ENCODE data around the gene DUOXA2. TPM values are rescaled to one million over a fixed set of nuclear protein-coding genes. Genes with fewer than 3 reads are reported as not detected.
"Not testable (repeated sequence)": the region's sequence is repeated elsewhere in the genome, so short reads cannot be mapped to it uniquely, and the experiment has no call there.

The DUOXA2 gene
- total RNA-seq, 2 donors from 2014 or later = not detected

DNA sequence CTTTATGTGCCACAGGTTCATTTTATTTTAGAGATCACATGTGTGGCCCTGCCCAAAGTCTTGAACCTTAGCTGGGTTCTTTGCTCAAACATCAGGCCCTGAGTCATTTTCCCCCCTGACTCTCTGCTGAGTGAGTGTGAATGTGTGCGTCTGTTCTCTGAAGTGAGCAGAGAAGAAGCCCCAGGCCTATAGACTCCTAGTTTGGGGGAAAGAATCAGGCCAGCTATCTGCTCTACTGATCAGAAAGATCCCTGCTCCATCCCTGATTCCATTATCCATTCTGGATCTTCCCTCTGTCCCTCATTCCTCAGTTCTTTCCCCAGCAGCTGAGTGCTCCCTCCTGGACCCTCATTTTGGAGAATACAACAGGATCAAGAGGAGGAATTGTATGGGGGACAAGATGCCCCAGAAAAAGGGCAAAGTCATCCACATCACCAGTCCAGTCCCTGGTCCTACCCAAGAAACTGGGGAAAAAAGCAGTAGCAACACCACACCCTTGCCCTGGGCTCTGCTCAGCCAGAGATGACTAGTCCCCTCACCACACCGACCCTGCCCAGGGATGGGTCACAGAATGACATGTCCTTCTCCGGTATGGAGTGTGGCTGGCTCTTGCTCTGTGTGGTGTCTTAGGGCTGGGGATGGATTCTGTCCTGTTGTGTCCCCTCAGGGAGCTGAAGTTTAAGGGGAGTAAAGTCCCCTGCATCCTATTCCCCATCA is 18.9 kb downstream of the DUOXA2 start:
- Histone ChIP-seq H3K36me3 (no peaks in the 10 kb centered on the region), H3K9me3 (no peaks in the 10 kb centered on the region), H3K27me3 (peaks cover 0 to 11% of the 10 kb centered on the region in 2 donors), H3K4me3 (no peak overlapping the region), H3K4me1 (peaks cover 0 to 22% of the 10 kb centered on the region in 2 donors), H3K27ac (no peak overlapping the region)
- TF ChIP-seq CTCF (IDR thresholded peaks at IDR 0.05) = no peak
- no peak for DNase-seq (ENCODE audit: low spot score)

DNA sequence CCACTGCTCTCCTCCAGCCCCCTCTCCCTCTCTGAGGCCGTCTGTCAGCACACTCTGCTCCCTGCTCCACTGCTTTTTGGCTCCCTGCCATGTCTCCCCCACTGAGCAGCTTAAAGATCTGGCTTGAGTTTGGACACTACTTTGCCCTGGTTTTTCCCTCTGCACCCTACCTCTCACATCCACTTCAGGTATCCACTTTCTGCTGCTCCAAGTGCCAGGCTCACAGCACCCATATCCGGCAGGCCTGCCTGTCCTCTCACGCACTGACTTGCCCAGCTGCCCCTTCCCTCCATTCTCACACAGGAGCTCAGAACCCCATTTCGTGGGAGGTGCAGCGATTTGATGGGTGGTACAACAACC is 19.4 kb downstream of the DUOXA2 start:
- H3K4me3 ChIP-seq = no peak overlapping the region
- peaks cover 0 to 22% of the 10 kb centered on the region in 2 donors for H3K4me1 ChIP-seq
- no peak for TF ChIP-seq CTCF (IDR thresholded peaks at IDR 0.05)
- no peak overlapping the region for H3K27ac ChIP-seq
- no peaks in the 10 kb centered on the region for H3K9me3 ChIP-seq
- peaks cover 0 to 11% of the 10 kb centered on the region in 2 donors for H3K27me3 ChIP-seq
- no peak for DNase-seq (ENCODE audit: low spot score)
- H3K36me3 ChIP-seq = no peaks in the 10 kb centered on the region

DNA sequence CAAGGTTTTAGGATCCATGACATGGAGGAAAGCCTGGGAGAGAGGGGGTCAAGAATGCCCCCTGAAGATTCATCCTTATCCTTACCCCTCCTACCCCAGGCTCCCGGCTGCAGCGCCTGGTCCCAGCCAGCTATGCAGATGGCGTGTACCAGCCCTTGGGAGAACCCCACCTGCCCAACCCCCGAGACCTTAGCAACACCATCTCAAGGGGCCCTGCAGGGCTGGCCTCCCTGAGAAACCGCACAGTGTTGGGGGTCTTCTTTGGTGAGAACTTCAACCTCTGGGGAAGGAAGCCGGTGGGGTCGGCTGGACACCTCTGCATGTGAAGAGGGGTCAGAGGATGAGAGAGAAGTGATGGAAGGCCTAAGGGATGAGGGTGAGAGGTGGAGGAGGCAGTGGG is 19.9 kb downstream of the DUOXA2 start:
- Histone ChIP-seq H3K4me1 (peaks cover 0 to 18% of the 10 kb centered on the region in 2 donors), H3K27me3 (peaks cover 0 to 11% of the 10 kb centered on the region in 2 donors), H3K4me3 (no peak overlapping the region), H3K27ac (no peak overlapping the region), H3K36me3 (no peaks in the 10 kb centered on the region), H3K9me3 (no peaks in the 10 kb centered on the region)
- no peak for DNase-seq (ENCODE audit: low spot score)
- no peak for TF ChIP-seq CTCF (IDR thresholded peaks at IDR 0.05)

DNA sequence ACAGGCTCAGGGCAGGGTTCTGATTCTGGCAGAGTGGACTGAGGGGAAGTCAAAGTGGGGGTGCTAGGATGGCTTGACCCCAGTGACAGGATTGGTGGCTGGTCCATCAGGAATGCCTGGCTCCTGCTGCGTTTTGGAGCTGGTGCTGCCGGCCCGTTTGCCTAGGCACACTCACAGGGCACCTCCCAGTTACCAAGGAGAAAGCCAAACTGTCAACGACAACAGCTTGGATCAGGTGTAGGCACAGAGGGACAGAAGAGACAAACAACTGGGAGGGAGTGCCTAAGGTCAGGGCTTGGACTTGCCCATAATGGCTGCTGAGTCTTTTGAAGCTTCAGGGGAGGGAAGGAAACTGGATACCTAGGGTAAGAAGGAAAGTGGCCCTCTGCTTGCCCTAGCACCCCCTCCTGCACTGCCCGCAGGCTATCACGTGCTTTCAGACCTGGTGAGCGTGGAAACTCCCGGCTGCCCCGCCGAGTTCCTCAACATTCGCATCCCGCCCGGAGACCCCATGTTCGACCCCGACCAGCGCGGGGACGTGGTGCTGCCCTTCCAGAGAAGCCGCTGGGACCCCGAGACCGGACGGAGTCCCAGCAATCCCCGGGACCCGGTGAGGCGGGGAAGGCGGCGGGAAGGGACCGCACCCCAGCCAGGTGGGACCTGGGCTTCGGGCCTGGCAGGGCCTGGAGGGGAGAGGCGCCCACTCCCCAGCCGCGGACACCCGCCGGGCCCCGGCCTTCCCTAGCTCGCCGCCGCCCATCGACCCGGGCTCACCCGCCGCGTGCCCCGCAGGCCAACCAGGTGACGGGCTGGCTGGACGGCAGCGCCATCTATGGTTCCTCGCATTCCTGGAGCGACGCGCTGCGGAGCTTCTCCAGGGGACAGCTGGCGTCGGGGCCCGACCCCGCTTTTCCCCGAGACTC is 20.8 kb downstream of the DUOXA2 start:
- no peak for DNase-seq (ENCODE audit: low spot score)
- Histone ChIP-seq H3K9me3 (no peaks in the 10 kb centered on the region), H3K4me3 (peak overlapping the region in 1 of 2 donors; percentile 17), H3K36me3 (no peaks in the 10 kb centered on the region), H3K27ac (no peak overlapping the region), H3K4me1 (peaks cover 0 to 9% of the 10 kb centered on the region in 2 donors), H3K27me3 (peaks cover 0 to 7% of the 10 kb centered on the region in 2 donors)
- TF ChIP-seq CTCF (IDR thresholded peaks at IDR 0.05) = peak in 1 of 2 donors; percentile 46

DNA sequence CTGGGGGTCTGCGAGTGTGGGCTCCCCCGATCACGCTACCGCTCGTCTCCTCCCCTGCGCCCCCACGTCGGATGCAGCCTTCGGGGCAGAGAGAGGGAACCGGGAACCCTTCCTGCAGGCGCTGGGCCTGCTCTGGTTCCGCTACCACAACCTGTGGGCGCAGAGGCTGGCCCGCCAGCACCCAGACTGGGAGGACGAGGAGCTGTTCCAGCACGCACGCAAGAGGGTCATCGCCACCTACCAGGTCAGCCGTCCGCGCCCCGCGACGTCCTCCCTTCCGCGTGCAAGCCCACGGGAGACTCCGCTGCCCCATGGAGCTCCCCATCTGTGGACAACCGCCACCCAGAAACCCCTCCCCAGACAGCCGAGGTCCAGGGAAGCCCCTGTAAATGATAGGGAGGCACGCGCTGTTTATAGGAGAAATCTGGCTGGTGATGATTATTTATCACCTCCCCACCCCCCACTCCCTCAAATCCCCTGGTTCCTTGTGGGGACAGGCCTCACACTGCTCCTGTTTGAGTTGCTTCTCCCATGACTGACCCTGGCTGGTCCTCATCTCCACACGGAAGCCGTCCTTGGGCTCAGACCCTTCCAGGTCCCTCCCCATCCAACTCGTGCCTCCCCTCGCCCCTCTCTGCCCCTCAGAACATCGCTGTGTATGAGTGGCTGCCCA is 21.7 kb downstream of the DUOXA2 start:
- not testable (repeated sequence) for H3K27me3 ChIP-seq
- H3K4me3 ChIP-seq = peak overlapping the region in 1 of 2 donors; percentile 17

DNA sequence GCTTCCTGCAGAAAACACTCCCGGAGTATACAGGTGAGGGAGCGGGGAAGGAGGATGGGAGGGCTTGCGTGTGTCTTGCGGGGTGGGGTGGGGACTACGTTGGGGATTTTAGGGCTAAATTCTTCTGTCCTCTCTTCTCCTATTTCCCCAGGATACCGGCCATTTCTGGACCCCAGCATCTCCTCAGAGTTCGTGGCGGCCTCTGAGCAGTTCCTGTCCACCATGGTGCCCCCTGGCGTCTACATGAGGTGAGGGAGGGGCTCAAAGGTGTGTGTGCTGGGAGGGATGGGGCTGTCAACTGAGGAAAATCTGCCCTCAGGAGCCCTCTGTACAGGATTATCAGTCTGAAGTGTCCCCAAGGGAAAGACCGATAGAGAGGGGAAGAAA is 22.2 kb downstream of the DUOXA2 start:
- DNase-seq (ENCODE audit: low spot score) = no peak
- no peak overlapping the region for H3K4me3 ChIP-seq
- H3K36me3 ChIP-seq = no peaks in the 10 kb centered on the region
- TF ChIP-seq CTCF (IDR thresholded peaks at IDR 0.05) = no peak
- H3K4me1 ChIP-seq = peaks cover 0 to 7% of the 10 kb centered on the region in 2 donors
- H3K27me3 ChIP-seq = peaks cover 0 to 5% of the 10 kb centered on the region in 2 donors
- H3K9me3 ChIP-seq = no peaks in the 10 kb centered on the region
- no peak overlapping the region for H3K27ac ChIP-seq

More for the DNA sequence above, 21.7 kb downstream of the DUOXA2 start:
- H3K27ac ChIP-seq; H3K9me3 ChIP-seq; H3K4me1 ChIP-seq; DNase-seq (ENCODE audit: low spot score); H3K36me3 ChIP-seq: not testable (repeated sequence)

Data from right atrium auricular region (tissue), 2 donors.